ENCODE measurements around the gene CENPF.

Gene CENPF

DNA sequence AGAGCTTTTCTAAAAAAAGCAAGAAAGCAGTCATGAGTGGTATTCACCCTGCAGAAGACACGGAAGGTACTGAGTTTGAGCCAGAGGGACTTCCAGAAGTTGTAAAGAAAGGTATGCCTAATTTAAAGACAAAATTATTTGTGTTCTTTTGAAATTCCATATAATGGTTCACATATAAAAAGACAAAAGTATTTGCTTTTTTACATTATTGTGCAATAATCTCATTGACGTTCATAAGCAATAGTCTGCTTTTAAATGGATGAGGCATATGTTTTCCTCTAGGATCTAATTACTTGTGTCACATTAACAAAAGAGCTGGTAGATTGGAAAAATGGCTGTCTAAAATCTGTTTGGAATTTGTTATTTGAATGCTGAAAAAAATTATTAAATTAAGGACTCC, 54.3 kb downstream of the CENPF start:
- H3K36me3 Mint-ChIP-seq (ENCODE audit: low read depth): peaks cover 68% of the 10 kb centered on the region
- no peak for TF ChIP-seq CTCF (IDR thresholded peaks at IDR 0.05; ENCODE audit: unreplicated experiment in 3 of 3)
- H3K4me3 Mint-ChIP-seq: no peak overlapping the region
- no peaks in the 10 kb centered on the region for H3K9me3 Mint-ChIP-seq
- H3K27me3 Mint-ChIP-seq (ENCODE audit: low read depth): no peaks in the 10 kb centered on the region
- no peak overlapping the region for H3K27ac Mint-ChIP-seq
- peaks cover 7% of the 10 kb centered on the region for H3K4me1 Mint-ChIP-seq

GRCh38 chr1:214658175-214658574, 55.2 kb downstream of the CENPF start:
- no peaks in the 10 kb centered on the region for H3K27me3 Mint-ChIP-seq (ENCODE audit: low read depth)
- TF ChIP-seq CTCF (IDR thresholded peaks at IDR 0.05; ENCODE audit: unreplicated experiment in 3 of 3): no peak
- H3K27ac Mint-ChIP-seq: no peak overlapping the region

DNA sequence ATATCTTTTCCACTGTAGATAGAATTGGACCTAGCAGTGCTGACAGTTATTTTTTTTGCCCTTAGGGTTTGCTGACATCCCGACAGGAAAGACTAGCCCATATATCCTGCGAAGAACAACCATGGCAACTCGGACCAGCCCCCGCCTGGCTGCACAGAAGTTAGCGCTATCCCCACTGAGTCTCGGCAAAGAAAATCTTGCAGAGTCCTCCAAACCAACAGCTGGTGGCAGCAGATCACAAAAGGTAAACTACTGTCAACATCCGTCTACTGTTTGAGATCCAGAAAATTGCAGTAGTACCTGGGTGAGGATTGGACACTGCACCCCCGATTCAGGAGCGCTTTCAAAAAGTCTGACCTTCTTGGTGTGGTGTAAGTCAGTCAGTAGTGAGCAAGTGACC, 55.8 kb downstream of the CENPF start:
- no peaks in the 10 kb centered on the region for H3K27me3 Mint-ChIP-seq (ENCODE audit: low read depth)
- H3K27ac Mint-ChIP-seq: no peak overlapping the region
- TF ChIP-seq CTCF (IDR thresholded peaks at IDR 0.05; ENCODE audit: unreplicated experiment in 3 of 3): peak; percentile 52 to 57 (median 57)
- H3K4me1 Mint-ChIP-seq: peaks cover 7% of the 10 kb centered on the region
- H3K36me3 Mint-ChIP-seq (ENCODE audit: low read depth): peaks cover 65% of the 10 kb centered on the region
- no peak overlapping the region for H3K4me3 Mint-ChIP-seq
- H3K9me3 Mint-ChIP-seq: no peaks in the 10 kb centered on the region

More at GRCh38 chr1:214658175-214658574, 55.2 kb downstream of the CENPF start:
- Mint-ChIP-seq H3K36me3 (ENCODE audit: low read depth) (peaks cover 64% of the 10 kb centered on the region), H3K9me3 (no peaks in the 10 kb centered on the region), H3K4me1 (peaks cover 7% of the 10 kb centered on the region), H3K4me3 (no peak overlapping the region)

DNA sequence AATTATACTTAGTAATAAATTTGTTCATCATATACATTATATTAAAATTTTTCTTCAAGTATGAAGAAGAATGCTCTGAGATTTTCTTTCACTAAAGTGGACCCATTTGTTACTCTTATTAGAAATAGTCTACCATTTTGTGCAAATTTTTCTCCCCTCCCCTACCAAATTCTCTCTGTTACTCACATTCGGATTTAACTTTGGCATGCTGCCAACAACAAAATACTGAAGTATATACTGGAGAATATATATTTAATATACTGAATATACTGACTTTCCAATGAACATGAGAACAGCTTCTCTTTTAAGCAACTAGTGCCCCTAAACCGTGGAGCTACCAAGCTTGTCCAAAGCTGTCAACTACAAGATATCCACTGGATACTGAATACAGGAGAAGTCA, 57.2 kb downstream of the CENPF start:
- peaks cover 68% of the 10 kb centered on the region for H3K36me3 Mint-ChIP-seq (ENCODE audit: low read depth)
- no peak overlapping the region for H3K4me3 Mint-ChIP-seq
- H3K4me1 Mint-ChIP-seq: peaks cover 7% of the 10 kb centered on the region
- H3K9me3 Mint-ChIP-seq: no peaks in the 10 kb centered on the region
- no peak for TF ChIP-seq CTCF (IDR thresholded peaks at IDR 0.05; ENCODE audit: unreplicated experiment in 3 of 3)
- no peak overlapping the region for H3K27ac Mint-ChIP-seq
- no peaks in the 10 kb centered on the region for H3K27me3 Mint-ChIP-seq (ENCODE audit: low read depth)

DNA sequence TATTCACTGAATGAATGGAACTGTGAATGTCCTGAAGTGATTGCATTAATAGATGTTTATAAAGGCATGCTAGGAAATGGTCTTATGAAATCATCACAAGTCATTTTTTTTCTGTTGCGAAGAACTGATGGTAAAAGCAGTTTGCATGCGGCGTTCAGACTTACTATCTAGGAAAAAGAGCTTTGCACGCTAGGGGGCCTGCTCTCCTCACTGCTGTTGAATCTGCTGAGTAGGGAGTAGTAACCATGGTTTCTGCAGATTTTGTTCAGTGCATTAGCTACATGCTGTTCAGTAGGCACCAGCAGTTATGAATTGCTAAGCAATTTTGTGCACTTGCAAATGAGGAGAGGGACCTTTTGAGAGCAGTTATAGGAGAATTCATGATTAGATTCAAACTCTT, 57.9 kb downstream of the CENPF start:
- H3K4me3 Mint-ChIP-seq: no peak overlapping the region
- H3K9me3 Mint-ChIP-seq: no peaks in the 10 kb centered on the region
- TF ChIP-seq CTCF (IDR thresholded peaks at IDR 0.05; ENCODE audit: unreplicated experiment in 3 of 3): peak; percentile 63 to 64 (median 63)
- H3K36me3 Mint-ChIP-seq (ENCODE audit: low read depth): peaks cover 69% of the 10 kb centered on the region
- H3K27ac Mint-ChIP-seq: peak overlapping the region; percentile 8 to 52 (median 10)
- peaks cover 7% of the 10 kb centered on the region for H3K4me1 Mint-ChIP-seq
- no peaks in the 10 kb centered on the region for H3K27me3 Mint-ChIP-seq (ENCODE audit: low read depth)

- no peaks in the 10 kb centered on the region for H3K9me3 Mint-ChIP-seq
- H3K4me1 Mint-ChIP-seq: peaks cover 7% of the 10 kb centered on the region
- no peak for TF ChIP-seq CTCF (IDR thresholded peaks at IDR 0.05; ENCODE audit: unreplicated experiment in 3 of 3)
- H3K36me3 Mint-ChIP-seq (ENCODE audit: low read depth): peaks cover 66% of the 10 kb centered on the region
- H3K27ac Mint-ChIP-seq: peak overlapping the region in 1 of 3 experiments; percentile 5
- H3K27me3 Mint-ChIP-seq (ENCODE audit: low read depth): no peaks in the 10 kb centered on the region
- no peak overlapping the region for H3K4me3 Mint-ChIP-seq
These were observed 59.3 kb downstream of the CENPF start for GRCh38 chr1:214662223-214662785.

Measured in nephron (organoid).